WTC11 (cell line): ENCODE data around the gene TTC7B. TPM values are rescaled to one million over a fixed set of nuclear protein-coding genes. Genes with fewer than 3 reads are reported as not detected.

ENCODE experiments used
- ATAC-seq: fragments of 200-7000 bp; cut with Tn5 transposase; 2 replicates; pipeline ENCODE4 v1.10.0; 2021; ENCODE audit warnings: mild to moderate bottlenecking, moderate library complexity
- CTCF ChIA-PET: fragments of 300-600 bp; sonication (Branson Sonifier 250); formaldehyde crosslinking; loops from one replicate; lab custom pipeline; 2021; ENCODE audit warnings: antibody characterized with exemption; lab: Charles Lee
- POLR2A ChIA-PET: fragments of 350-600 bp; sonication (Branson Sonifier 250); formaldehyde crosslinking; loops from one replicate; lab custom pipeline; 2021; ENCODE audit warnings: antibody characterized with exemption; lab: Charles Lee
- DNase-seq: peaks from one replicate; pipeline ENCODE4 v3.0.0; 2021; ENCODE audit warnings: low spot score
- H3K27ac Mint-ChIP-seq: 2 replicates; pipeline ENCODE4 v1.8.0; 2021; ENCODE audit warnings: mixed read lengths
- H3K27me3 Mint-ChIP-seq: 2 replicates; pipeline ENCODE4 v1.8.0; 2021; ENCODE audit warnings: low read depth, mild to moderate bottlenecking, moderate library complexity, mixed read lengths
- H3K36me3 Mint-ChIP-seq: 2 replicates; pipeline ENCODE4 v1.8.0; 2021; ENCODE audit warnings: mixed read lengths
- H3K4me1 Mint-ChIP-seq: 2 replicates; pipeline ENCODE4 v1.8.0; 2022; ENCODE audit warnings: mixed read lengths
- H3K4me3 Mint-ChIP-seq: 2 replicates; pipeline ENCODE4 v1.8.0; 2021; ENCODE audit warnings: mild to moderate bottlenecking, moderate library complexity, mixed read lengths
- H3K9me3 Mint-ChIP-seq: 2 replicates; pipeline ENCODE4 v1.8.0; 2021; ENCODE audit warnings: mixed read lengths
- CREB1 ChIP-seq: sonication (generic); formaldehyde crosslinking; IDR thresholded peaks from 2 replicates; pipeline ENCODE4 v1.8.0; 2023; ENCODE audit warnings: mild to moderate bottlenecking, missing genetic modification reagents
- CREM ChIP-seq: sonication (generic); formaldehyde crosslinking; IDR thresholded peaks from 2 replicates; pipeline ENCODE4 v1.8.1; 2022; ENCODE audit warnings: mild to moderate bottlenecking, missing genetic modification reagents, moderate library complexity
- ELF4 ChIP-seq: sonication (generic); formaldehyde crosslinking; IDR thresholded peaks from 2 replicates; pipeline ENCODE4 v1.8.1; 2022; ENCODE audit warnings: low read depth, mild to moderate bottlenecking, moderate library complexity, missing genetic modification reagents
- ETV6 ChIP-seq: sonication (generic); formaldehyde crosslinking; IDR thresholded peaks from 2 replicates; pipeline ENCODE4 v1.8.1; 2022; ENCODE audit warnings: mild to moderate bottlenecking, missing genetic modification reagents
- FOXJ3 ChIP-seq: sonication (generic); formaldehyde crosslinking; IDR thresholded peaks from 2 replicates; pipeline ENCODE4 v1.9.0; 2021; ENCODE audit warnings: missing genetic modification reagents, mild to moderate bottlenecking, borderline replicate concordance
- FOXK1 ChIP-seq: sonication (generic); formaldehyde crosslinking; IDR thresholded peaks from 2 replicates; pipeline ENCODE4 v1.8.0; 2022; ENCODE audit warnings: mild to moderate bottlenecking, moderate library complexity, missing genetic modification reagents
- FOXP1 ChIP-seq: sonication (generic); formaldehyde crosslinking; IDR thresholded peaks from 2 replicates; pipeline ENCODE4 v1.8.0; 2022; ENCODE audit warnings: missing genetic modification reagents, mild to moderate bottlenecking, moderate library complexity, borderline replicate concordance
- JAZF1 ChIP-seq: fragments of 250-450 bp; sonication (Bioruptor Pico); IDR thresholded peaks from 2 replicates; pipeline ENCODE4 v1.9.0; 2021; ENCODE audit warnings: moderate library complexity, mild to moderate bottlenecking, inconsistent platforms
- MAX ChIP-seq: sonication (generic); formaldehyde crosslinking; IDR thresholded peaks from 2 replicates; pipeline ENCODE4 v1.8.0; 2022; ENCODE audit warnings: mild to moderate bottlenecking, missing genetic modification reagents
- NFATC4 ChIP-seq: fragments of 250-450 bp; sonication (Bioruptor Pico); IDR thresholded peaks from 2 replicates; pipeline ENCODE4 v1.9.0; 2021; ENCODE audit warnings: mild to moderate bottlenecking
- NFYB ChIP-seq: sonication (generic); formaldehyde crosslinking; conservative IDR thresholded peaks from 2 replicates; pipeline ENCODE4 v1.8.0; 2022; ENCODE audit warnings: low read depth, missing genetic modification reagents
- PRRX2 ChIP-seq: fragments of 250-450 bp; sonication (Bioruptor Pico); IDR thresholded peaks from 2 replicates; pipeline ENCODE4 v1.8.0; 2021; ENCODE audit warnings: mild to moderate bottlenecking
- STAT6 ChIP-seq: sonication (generic); formaldehyde crosslinking; conservative IDR thresholded peaks from 2 replicates; pipeline ENCODE4 v1.8.1; 2023; ENCODE audit warnings: mild to moderate bottlenecking, low read depth, missing genetic modification reagents, moderate library complexity
- TEAD1 ChIP-seq: sonication (generic); formaldehyde crosslinking; IDR thresholded peaks from 2 replicates; pipeline ENCODE4 v1.8.0; 2022; ENCODE audit warnings: mild to moderate bottlenecking, missing genetic modification reagents
- ZNF396 ChIP-seq: fragments of 250-450 bp; sonication (Bioruptor Pico); IDR thresholded peaks from 2 replicates; pipeline ENCODE4 v1.8.0; 2021; ENCODE audit warnings: mild to moderate bottlenecking, moderate library complexity, borderline replicate concordance
- ZNF416 ChIP-seq: fragments of 250-450 bp; sonication (Bioruptor Pico); IDR thresholded peaks from 2 replicates; pipeline ENCODE4 v1.9.0; 2021; ENCODE audit warnings: mild to moderate bottlenecking, inconsistent platforms
- total RNA-seq: library from RNA; stranded (reverse); gene quantifications from 3 replicates; pipeline ENCODE4 v1.2.3, GENCODE V29; 2021
- TF ChIP-seq, protein P1 (sequence below): fragments of 200-600 bp; IDR thresholded peaks from 2 replicates; pipeline ENCODE4 v1.8.0; 2022; ENCODE audit warnings: antibody characterized with exemption
- TF ChIP-seq, protein P2 (sequence below): fragments of 250-450 bp; sonication (Bioruptor Pico); conservative IDR thresholded peaks from 2 replicates; pipeline ENCODE4 v1.9.0; 2021; ENCODE audit warnings: mild to moderate bottlenecking

TTC7B gene
- total RNA-seq, 1 experiment from 2014 or later = 27.6 TPM

DNA sequence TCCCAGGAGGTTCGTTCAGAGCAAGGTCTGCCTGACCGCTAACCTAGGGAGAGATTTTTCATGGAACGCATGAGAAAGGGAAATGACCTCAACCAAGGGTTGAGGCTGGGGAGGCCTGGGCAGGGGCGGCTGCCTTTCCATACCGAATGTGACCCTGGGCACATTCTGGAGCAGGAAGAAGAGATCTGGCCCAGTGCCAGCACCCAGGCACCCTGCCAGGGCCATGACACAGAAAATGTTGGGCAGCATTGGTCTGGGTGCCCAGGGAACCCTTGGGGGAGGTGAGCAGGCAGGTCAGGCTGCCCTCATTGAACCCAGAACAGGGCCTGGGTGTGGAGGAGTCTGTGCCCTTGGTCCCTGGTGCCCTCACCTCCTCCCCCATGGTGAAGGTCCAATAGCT lies 312.6 kb downstream of the TTC7B start:
- Mint-ChIP-seq H3K27ac (no peak overlapping the region), H3K27me3 (no peaks in the 10 kb centered on the region; the same call in 1 of the 2 replicates), H3K36me3 (no peaks in the 10 kb centered on the region), H3K9me3 (no peaks in the 10 kb centered on the region), H3K4me1 (peaks cover 30% of the 10 kb centered on the region), H3K4me3 (no peak overlapping the region)
- DNase-seq (no peak), ATAC-seq (no peak)
- TF ChIP-seq FOXJ3 = no peak
- no peak for TF ChIP-seq CREM (CRISPR knock-in tag)
- TF ChIP-seq ELF4 (CRISPR knock-in tag) = no peak
- TF ChIP-seq ETV6 (CRISPR knock-in tag) = no peak
- TF ChIP-seq MAX = no peak
- TF ChIP-seq FOXK1 (CRISPR knock-in tag) = no peak
- TF ChIP-seq CREB1 = no peak
- POLR2A ChIA-PET = no interaction called here
- CTCF ChIA-PET = interaction anchor here (1.5 kb wide), 1 partner anchor 104 kb away, joined by 3 read pairs; no protein-coding TSS in a partner anchor

- Mint-ChIP-seq H3K36me3 (no peaks in the 10 kb centered on the region), H3K4me3 (no peak overlapping the region)
- CTCF ChIA-PET = no interaction called here
- no peak for TF ChIP-seq NFATC4 (CRISPR knock-in tag)
- no peak for TF ChIP-seq ZNF396 (CRISPR knock-in tag)
- no peak for TF ChIP-seq FOXP1
- no peak for TF ChIP-seq JAZF1 (CRISPR knock-in tag)
- TF ChIP-seq TEAD1 (CRISPR knock-in tag) = no peak
- no peak for TF ChIP-seq ZNF416 (CRISPR knock-in tag)
- TF ChIP-seq, protein P1, sequence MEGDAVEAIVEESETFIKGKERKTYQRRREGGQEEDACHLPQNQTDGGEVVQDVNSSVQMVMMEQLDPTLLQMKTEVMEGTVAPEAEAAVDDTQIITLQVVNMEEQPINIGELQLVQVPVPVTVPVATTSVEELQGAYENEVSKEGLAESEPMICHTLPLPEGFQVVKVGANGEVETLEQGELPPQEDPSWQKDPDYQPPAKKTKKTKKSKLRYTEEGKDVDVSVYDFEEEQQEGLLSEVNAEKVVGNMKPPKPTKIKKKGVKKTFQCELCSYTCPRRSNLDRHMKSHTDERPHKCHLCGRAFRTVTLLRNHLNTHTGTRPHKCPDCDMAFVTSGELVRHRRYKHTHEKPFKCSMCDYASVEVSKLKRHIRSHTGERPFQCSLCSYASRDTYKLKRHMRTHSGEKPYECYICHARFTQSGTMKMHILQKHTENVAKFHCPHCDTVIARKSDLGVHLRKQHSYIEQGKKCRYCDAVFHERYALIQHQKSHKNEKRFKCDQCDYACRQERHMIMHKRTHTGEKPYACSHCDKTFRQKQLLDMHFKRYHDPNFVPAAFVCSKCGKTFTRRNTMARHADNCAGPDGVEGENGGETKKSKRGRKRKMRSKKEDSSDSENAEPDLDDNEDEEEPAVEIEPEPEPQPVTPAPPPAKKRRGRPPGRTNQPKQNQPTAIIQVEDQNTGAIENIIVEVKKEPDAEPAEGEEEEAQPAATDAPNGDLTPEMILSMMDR = no peak
- no peak for TF ChIP-seq NFYB (CRISPR knock-in tag)
- TF ChIP-seq STAT6 (CRISPR knock-in tag) = no peak
- no peak for TF ChIP-seq PRRX2 (CRISPR knock-in tag)
- TF ChIP-seq MAX = no peak
- TF ChIP-seq, protein P2, sequence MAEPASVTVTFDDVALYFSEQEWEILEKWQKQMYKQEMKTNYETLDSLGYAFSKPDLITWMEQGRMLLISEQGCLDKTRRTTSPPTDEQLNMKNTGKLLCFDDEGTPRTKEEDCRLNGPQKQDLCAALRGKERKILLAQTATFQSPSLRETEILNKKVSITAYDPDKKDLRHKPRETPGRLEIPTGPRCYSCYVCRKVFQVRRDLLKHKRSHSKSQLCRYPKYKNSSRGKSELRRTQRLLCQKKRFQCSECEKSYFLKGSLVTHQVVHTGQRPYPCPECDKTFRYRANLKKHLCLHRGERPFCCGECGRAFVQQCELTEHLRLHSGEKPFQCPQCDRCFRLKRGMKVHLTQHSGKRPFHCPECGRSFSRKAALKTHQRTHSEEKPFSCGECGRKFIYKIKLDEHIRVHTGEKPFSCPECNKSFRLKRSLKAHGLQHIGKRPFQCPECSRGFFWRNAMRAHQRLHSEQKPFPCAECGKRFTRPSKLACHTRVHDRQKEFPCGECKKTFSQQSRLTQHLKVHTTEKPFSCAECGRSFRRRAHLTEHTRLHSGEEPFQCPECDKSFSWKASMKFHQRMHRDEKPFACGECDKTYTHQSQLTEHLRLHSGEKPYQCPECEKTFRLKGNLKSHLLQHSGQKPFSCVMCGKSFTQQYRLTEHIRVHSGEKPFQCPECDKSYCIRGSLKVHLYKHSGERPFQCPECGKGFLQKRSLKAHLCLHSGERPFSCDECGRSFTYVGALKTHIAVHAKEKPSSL (CRISPR knock-in tag) = no peak
- TF ChIP-seq, all 79 proteins: peak for 0
- DNase-seq (no peak), ATAC-seq (no peak)
- Mint-ChIP-seq H3K4me1 (peaks cover 28% of the 10 kb centered on the region), H3K27me3 (no peaks in the 10 kb centered on the region; the same call in 1 of the 2 replicates), H3K27ac (no peak overlapping the region), H3K9me3 (no peaks in the 10 kb centered on the region)
- POLR2A ChIA-PET = no interaction called here
These were observed 313.5 kb downstream of the TTC7B start for GRCh38 chr14:90502760-90503159.
